Stomach (tissue), 4 donors: ENCODE measurements around the gene MTMR3.

ENCODE experiments used
- CTCF ChIP-seq, 7 experiments: fragments of 450-650 bp in 4 of 7; fragments of 200-600 bp in 3 of 7; sonication (generic) in 3 of 7; IDR thresholded peaks; one replicate each; pipeline ENCODE4 v1.5.1; 2016 to 2019; ENCODE audit warnings: antibody characterized with exemption in 7 of 7, control low read depth in 2 of 7, mild to moderate bottlenecking in 1 of 7
- POLR2A ChIP-seq, 4 donors: fragments of 450-650 bp; IDR thresholded peaks; one replicate each; pipeline ENCODE4 v1.6.1; 2016; ENCODE audit warnings: antibody characterized with exemption in 4 of 4, control low read depth in 2 of 4, mild to moderate bottlenecking in 1 of 4, moderate library complexity in 1 of 4

GRCh38 chr22:29904020-29904419 lies 21.0 kb downstream of the MTMR3 start:
- TF ChIP-seq CTCF (IDR thresholded peaks at IDR 0.05) = no peak
- TF ChIP-seq POLR2A (IDR thresholded peaks at IDR 0.05) = no peak
